RWPE2 (cell line): ENCODE measurements around the gene CDKN2AIP.

Experiments used
- ATAC-seq: fragments of 200-7000 bp; cut with Tn5 transposase; 3 replicates; pipeline ENCODE4 v1.9.1; 2021; ENCODE audit warnings: low read depth
- DNase-seq: peaks from one replicate; pipeline ENCODE4 v3.0.0-alpha.2; 2020; ENCODE audit warnings: low spot score
- H3K27ac ChIP-seq: fragments of 450-650 bp; 2 replicates; pipeline ENCODE4 v1.5.1; 2017; ENCODE audit warnings: mild to moderate bottlenecking; ENCODE audit not compliant: poor library complexity, severe bottlenecking
- H3K27me3 ChIP-seq: fragments of 250-450 bp; sonication (Bioruptor Pico); 2 replicates; pipeline ENCODE4 v1.5.1; 2021; ENCODE audit warnings: mild to moderate bottlenecking, moderate library complexity; ENCODE audit not compliant: insufficient read depth, poor library complexity, severe bottlenecking
- H3K36me3 ChIP-seq: fragments of 250-450 bp; sonication (Bioruptor Pico); 2 replicates; pipeline ENCODE4 v1.5.1; 2020; ENCODE audit warnings: low read depth, mild to moderate bottlenecking, moderate library complexity
- H3K4me1 ChIP-seq: fragments of 250-450 bp; sonication (Bioruptor Pico); 2 replicates; pipeline ENCODE4 v1.5.1; 2021; ENCODE audit warnings: mild to moderate bottlenecking, moderate library complexity; ENCODE audit not compliant: insufficient read depth, poor library complexity, severe bottlenecking
- H3K4me3 ChIP-seq: fragments of 250-450 bp; sonication (Bioruptor Pico); 2 replicates; pipeline ENCODE4 v1.5.1; 2021; ENCODE audit warnings: mild to moderate bottlenecking, moderate library complexity; ENCODE audit not compliant: severe bottlenecking
- H3K9me3 ChIP-seq: fragments of 250-450 bp; sonication (Bioruptor Pico); 2 replicates; pipeline ENCODE4 v1.5.1; 2021; ENCODE audit warnings: mild to moderate bottlenecking, moderate library complexity; ENCODE audit not compliant: severe bottlenecking
- TF ChIP-seq, protein P1 (sequence below): fragments of 450-650 bp; IDR thresholded peaks from one replicate; pipeline ENCODE4 v1.5.1; 2017; ENCODE audit warnings: mild to moderate bottlenecking, moderate library complexity; ENCODE audit not compliant: poor library complexity, severe bottlenecking

Gene CDKN2AIP

DNA sequence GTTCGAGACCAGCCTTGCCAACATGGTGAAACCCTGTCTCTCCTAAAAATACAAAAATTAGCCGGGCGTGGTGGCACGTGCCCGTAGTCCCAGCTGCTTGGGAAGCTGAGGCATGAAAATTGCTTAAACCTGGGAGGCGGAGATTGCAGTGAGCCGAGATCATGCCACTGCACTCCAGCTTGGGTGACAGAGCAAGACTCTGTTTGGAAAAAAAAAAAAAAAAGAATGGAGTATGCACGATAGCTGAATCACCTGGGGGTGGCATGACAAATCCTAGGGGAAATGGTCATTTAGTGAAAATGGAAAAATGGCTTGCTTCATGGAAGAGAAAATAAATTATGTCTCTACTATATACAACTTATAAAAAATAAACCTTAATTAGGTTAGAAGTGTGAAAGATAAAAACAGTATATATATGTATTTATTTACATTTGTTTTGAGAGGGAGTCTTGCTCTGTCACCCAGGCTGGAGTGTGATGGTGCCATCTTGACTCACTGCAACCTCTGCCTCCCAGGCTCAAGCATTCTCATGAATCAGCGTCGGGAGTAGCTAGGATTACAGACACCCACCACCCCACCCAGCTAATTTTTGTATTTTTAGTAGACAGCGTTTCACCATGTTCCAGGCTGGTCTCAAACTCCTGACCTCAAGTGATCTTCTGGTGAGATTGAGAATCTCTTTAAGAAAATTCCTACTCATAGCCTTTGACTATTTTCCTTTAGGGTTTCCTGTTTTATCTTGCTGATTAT is 41.1 kb downstream of the CDKN2AIP start:
- TF ChIP-seq, protein P1, sequence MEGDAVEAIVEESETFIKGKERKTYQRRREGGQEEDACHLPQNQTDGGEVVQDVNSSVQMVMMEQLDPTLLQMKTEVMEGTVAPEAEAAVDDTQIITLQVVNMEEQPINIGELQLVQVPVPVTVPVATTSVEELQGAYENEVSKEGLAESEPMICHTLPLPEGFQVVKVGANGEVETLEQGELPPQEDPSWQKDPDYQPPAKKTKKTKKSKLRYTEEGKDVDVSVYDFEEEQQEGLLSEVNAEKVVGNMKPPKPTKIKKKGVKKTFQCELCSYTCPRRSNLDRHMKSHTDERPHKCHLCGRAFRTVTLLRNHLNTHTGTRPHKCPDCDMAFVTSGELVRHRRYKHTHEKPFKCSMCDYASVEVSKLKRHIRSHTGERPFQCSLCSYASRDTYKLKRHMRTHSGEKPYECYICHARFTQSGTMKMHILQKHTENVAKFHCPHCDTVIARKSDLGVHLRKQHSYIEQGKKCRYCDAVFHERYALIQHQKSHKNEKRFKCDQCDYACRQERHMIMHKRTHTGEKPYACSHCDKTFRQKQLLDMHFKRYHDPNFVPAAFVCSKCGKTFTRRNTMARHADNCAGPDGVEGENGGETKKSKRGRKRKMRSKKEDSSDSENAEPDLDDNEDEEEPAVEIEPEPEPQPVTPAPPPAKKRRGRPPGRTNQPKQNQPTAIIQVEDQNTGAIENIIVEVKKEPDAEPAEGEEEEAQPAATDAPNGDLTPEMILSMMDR: no peak
- Histone ChIP-seq H3K4me3 (no peak overlapping the region), H3K36me3 (no peaks in the 10 kb centered on the region), H3K4me1 (no peaks in the 10 kb centered on the region), H3K27ac (no peak overlapping the region), H3K27me3 (no peaks in the 10 kb centered on the region), H3K9me3 (no peaks in the 10 kb centered on the region)
- no peak for DNase-seq
- ATAC-seq: no peak; the same call in 2 of the 3 replicates

GRCh38 chr4:183492791-183493222 is 48.4 kb downstream of the CDKN2AIP start:
- H3K27me3 ChIP-seq: no peaks in the 10 kb centered on the region
- H3K4me3 ChIP-seq: no peak overlapping the region
- H3K9me3 ChIP-seq: no peaks in the 10 kb centered on the region
- TF ChIP-seq, protein P1: no peak
- H3K27ac ChIP-seq: peak overlapping the region; percentile 94
- peak; percentile 91 for ATAC-seq
- H3K36me3 ChIP-seq: peaks cover 8% of the 10 kb centered on the region
- H3K4me1 ChIP-seq: peaks cover 17% of the 10 kb centered on the region
- DNase-seq: no peak

- H3K27ac ChIP-seq: peak overlapping the region; percentile 94
- TF ChIP-seq, protein P1: no peak
- H3K9me3 ChIP-seq: no peaks in the 10 kb centered on the region
- H3K4me1 ChIP-seq: peaks cover 17% of the 10 kb centered on the region
- DNase-seq (no peak), ATAC-seq (peak; percentile 68)
- no peak overlapping the region for H3K4me3 ChIP-seq
- no peaks in the 10 kb centered on the region for H3K27me3 ChIP-seq
- peaks cover 8% of the 10 kb centered on the region for H3K36me3 ChIP-seq
These were observed 48.8 kb downstream of the CDKN2AIP start for GRCh38 chr4:183493246-183493645.

DNA sequence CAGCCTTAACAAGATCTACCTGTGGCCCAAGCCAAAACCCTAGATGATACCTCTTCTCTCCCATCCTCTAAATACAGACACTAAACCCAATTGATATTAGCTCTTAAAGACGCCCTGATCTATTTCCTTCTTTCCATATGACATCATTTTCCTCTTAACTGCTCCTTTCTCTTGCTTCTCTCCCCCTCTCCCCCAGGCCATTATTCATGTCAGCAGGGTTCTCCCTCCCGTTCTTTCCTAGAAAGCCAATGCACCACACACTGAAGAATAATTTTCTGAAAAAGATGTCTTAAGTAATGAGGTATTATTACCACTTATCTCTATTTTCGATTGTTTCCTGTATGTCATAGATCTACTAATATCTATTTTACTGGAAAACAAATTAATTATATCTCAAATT is 50.7 kb downstream of the CDKN2AIP start:
- H3K36me3 ChIP-seq: peaks cover 8% of the 10 kb centered on the region
- DNase-seq (no peak), ATAC-seq (no peak)
- H3K4me1 ChIP-seq: peaks cover 24% of the 10 kb centered on the region
- no peaks in the 10 kb centered on the region for H3K27me3 ChIP-seq
- no peaks in the 10 kb centered on the region for H3K9me3 ChIP-seq
- TF ChIP-seq, protein P1: no peak
- no peak overlapping the region for H3K27ac ChIP-seq
- no peak overlapping the region for H3K4me3 ChIP-seq
